Ovary (tissue), 3 donors: ENCODE data around the gene TULP4.

Experiments used
- EP300 ChIP-seq: sonication (generic); formaldehyde crosslinking; IDR thresholded peaks from one replicate; pipeline ENCODE4 v1.6.1; 2017; ENCODE audit warnings: antibody characterized with exemption
- POLR2A ChIP-seq: fragments of 450-650 bp; IDR thresholded peaks from one replicate; pipeline ENCODE4 v1.6.1; 2017; ENCODE audit warnings: antibody characterized with exemption, mild to moderate bottlenecking, moderate library complexity
- TF ChIP-seq, protein P1 (sequence below), 3 donors: fragments of 450-650 bp in 2 of 3; fragments of 200-600 bp in 1 of 3; IDR thresholded peaks; one replicate each; pipeline versions ENCODE4 v1.5.1 to v1.8.0; 2016 to 2022; ENCODE audit warnings: antibody characterized with exemption in 3 of 3, mild to moderate bottlenecking in 1 of 3
- donor health status: DM: no; HTN: no; CAD: no.

DNA sequence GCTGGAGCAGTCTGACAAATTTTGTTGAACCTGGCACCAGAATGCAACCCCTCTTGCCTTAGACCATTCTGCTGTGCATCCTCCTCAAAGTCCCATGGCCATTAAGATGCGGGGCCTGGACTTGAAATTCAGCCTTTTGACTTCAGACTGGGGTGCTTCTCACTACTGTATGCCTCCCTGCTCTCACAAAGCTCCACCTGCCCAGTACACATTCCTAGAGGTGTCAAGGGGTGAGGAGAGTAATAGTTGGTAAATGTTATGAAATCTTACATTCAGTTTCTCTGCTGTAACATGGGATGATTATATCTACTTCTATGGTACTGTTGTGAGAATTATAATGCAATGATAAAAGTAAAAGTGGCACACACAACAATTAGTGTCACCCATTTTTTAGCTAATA lies 70.8 kb downstream of the TULP4 start:
- TF ChIP-seq, protein P1, sequence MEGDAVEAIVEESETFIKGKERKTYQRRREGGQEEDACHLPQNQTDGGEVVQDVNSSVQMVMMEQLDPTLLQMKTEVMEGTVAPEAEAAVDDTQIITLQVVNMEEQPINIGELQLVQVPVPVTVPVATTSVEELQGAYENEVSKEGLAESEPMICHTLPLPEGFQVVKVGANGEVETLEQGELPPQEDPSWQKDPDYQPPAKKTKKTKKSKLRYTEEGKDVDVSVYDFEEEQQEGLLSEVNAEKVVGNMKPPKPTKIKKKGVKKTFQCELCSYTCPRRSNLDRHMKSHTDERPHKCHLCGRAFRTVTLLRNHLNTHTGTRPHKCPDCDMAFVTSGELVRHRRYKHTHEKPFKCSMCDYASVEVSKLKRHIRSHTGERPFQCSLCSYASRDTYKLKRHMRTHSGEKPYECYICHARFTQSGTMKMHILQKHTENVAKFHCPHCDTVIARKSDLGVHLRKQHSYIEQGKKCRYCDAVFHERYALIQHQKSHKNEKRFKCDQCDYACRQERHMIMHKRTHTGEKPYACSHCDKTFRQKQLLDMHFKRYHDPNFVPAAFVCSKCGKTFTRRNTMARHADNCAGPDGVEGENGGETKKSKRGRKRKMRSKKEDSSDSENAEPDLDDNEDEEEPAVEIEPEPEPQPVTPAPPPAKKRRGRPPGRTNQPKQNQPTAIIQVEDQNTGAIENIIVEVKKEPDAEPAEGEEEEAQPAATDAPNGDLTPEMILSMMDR (IDR thresholded peaks at IDR 0.05): no peak
- TF ChIP-seq EP300: no peak
- no peak for TF ChIP-seq POLR2A
